ENCODE measurements around the gene DTD1. TPM values are rescaled to one million over a fixed set of nuclear protein-coding genes. Genes with fewer than 3 reads are reported as not detected.

Gene DTD1
- total RNA-seq, 4 donors from 2014 or later, result 27.3 to 54.0 (median 35.2) TPM

- no peak overlapping the region for H3K4me3 ChIP-seq
- intact Hi-C loops (cut with DNase I), result no loop called here
- DNase-seq, result no peak
- H3K9me3 ChIP-seq, result no peaks in the 10 kb centered on the region
- H3K36me3 ChIP-seq, result peaks cover 0 to 15% (median 0%) of the 10 kb centered on the region in 3 donors
- 61 to 70% methylated on average over 5 of the region's 5 CpGs for WGBS, 2 donors
- H3K27ac ChIP-seq, result no peak overlapping the region
- TF ChIP-seq POLR2A (IDR thresholded peaks at IDR 0.05), result no peak
- no peaks in the 10 kb centered on the region for H3K27me3 ChIP-seq
- H3K4me1 ChIP-seq, result no peaks in the 10 kb centered on the region
Observed at GRCh38 chr20:18767676-18768075, 179.8 kb downstream of the DTD1 start.

DNA sequence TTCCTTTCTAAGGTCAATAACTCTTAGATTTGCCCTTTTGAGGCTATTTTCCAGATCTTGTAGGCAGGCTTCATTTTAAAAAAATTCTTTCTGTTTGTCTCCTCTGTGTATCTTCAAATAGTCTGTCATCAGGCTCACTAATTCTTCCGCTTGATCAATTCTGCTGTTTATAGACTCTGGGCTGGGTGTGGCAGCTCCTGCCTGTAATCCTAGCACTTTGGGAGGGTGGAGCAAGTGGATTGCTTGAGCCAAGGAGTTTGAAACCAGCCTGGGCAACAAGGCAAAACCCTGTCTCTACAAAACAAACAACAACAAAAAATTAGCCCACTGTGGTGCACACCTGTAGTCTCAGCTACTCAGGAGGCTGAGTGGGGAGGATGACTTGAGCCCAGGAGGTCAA, 185.7 kb downstream of the DTD1 start:
- 64 to 67% methylated on average over 1 of the region's 1 CpG for WGBS, 2 donors
- TF ChIP-seq CTCF (IDR thresholded peaks at IDR 0.05) (no peak), POLR2A (IDR thresholded peaks at IDR 0.05) (no peak)
- no peak for DNase-seq
- no peak overlapping the region for H3K27ac ChIP-seq
- H3K27me3 ChIP-seq, result no peaks in the 10 kb centered on the region
- H3K4me3 ChIP-seq, result no peak overlapping the region
- intact Hi-C loops (cut with DNase I), result no loop called here
- H3K4me1 ChIP-seq, result peaks cover 0 to 5% (median 0%) of the 10 kb centered on the region in 3 donors
- no peaks in the 10 kb centered on the region for H3K36me3 ChIP-seq
- no peaks in the 10 kb centered on the region for H3K9me3 ChIP-seq

DNA sequence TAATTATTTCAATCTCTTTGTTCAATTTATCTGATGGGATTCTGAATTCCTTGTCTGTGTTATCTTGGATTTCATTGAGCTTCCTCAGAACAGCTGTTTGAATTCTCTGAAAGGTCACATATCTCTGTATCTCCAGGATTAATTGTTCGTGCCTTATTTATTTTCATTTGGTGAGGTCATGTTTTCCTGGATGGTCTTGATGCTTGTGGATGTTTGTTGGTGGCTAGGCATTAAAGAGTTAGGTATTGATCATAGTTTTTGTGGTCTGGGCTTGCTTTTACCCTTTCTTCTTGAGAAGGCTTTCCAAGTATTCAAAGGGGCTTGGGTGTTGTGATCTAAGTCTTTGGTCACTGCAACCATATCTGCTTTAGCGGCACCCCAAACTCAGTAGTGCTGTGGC, 186.4 kb downstream of the DTD1 start:
- Histone ChIP-seq H3K27me3 (no peaks in the 10 kb centered on the region), H3K4me1 (peaks cover 0 to 5% (median 0%) of the 10 kb centered on the region in 3 donors), H3K9me3 (no peaks in the 10 kb centered on the region), H3K4me3 (no peak overlapping the region), H3K36me3 (no peaks in the 10 kb centered on the region), H3K27ac (no peak overlapping the region)
- WGBS, 2 donors, result 57 to 58% methylated on average over 2 of the region's 2 CpGs
- no peak for DNase-seq
- intact Hi-C loops (cut with DNase I), result no loop called here
- TF ChIP-seq POLR2A (IDR thresholded peaks at IDR 0.05), result no peak
- TF ChIP-seq CTCF (IDR thresholded peaks at IDR 0.05), result no peak

DNA sequence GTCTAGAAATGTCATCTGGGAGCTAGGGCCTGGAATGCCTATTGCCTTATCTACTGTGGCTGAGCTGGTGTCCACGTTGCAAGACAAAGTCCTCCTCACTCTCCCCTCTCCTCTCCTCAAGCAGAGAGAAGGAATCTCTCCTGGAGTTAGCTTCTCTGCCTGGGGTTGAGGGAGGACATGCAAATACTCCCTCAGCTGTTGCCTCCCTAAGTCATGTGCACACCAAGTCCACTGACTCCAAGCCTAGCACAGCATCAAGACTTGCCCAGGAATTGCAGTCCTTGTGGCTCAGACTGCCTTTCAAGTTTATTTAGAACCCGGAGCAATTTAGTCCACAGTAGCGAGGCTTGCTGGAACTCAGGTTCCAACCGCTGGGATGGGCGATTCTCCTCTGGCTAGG, 187.8 kb downstream of the DTD1 start:
- Histone ChIP-seq H3K9me3 (no peaks in the 10 kb centered on the region), H3K27ac (no peak overlapping the region), H3K36me3 (no peaks in the 10 kb centered on the region), H3K4me3 (no peak overlapping the region), H3K4me1 (peaks cover 0 to 5% (median 0%) of the 10 kb centered on the region in 3 donors), H3K27me3 (no peaks in the 10 kb centered on the region)
- intact Hi-C loops (cut with DNase I), result no loop called here
- WGBS, 2 donors, result 89 to 90% methylated on average over 3 to 4 of the region's 5 CpGs
- TF ChIP-seq POLR2A (IDR thresholded peaks at IDR 0.05) (no peak), CTCF (IDR thresholded peaks at IDR 0.05) (no peak)
- DNase-seq, result no peak

DNA sequence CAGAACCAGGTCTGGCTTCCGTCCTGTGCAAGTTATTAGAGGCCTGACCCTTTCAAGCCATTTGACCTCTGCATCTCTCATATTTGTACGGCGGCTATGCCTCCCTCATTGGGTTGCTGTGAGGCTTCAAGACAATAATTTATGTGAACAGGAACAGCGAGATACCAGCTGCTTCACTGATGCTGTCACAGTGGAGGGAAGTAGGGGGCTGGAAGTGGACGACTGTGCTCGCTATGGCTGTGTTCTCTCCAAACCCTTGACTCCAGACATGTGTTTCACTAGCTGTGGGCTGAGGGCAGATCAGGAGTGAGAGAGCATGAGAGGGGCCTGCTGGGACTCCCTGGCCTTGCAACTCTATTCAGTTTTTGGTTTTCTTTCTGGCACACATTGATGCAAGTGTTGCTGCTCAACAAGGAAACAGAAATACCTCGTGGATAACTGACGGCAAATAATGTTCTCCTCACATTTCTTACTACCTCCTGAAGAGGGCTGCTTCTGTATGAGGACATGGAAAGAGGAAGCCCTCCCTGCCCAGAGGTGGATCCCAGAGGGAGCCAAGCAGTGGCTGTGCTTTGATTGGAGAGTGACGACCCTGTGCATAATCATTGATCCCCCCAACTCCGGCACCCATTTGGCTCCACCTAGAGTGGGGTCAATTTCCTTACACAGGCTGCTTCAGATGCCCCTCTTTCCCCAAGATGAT, 191.0 kb downstream of the DTD1 start:
- Histone ChIP-seq H3K27ac (no peak overlapping the region), H3K27me3 (no peaks in the 10 kb centered on the region), H3K9me3 (no peaks in the 10 kb centered on the region), H3K4me1 (no peaks in the 10 kb centered on the region), H3K36me3 (no peaks in the 10 kb centered on the region), H3K4me3 (no peak overlapping the region)
- intact Hi-C loops (cut with DNase I), result no loop called here
- WGBS, 2 donors, result 64 to 72% methylated on average over 6 to 8 of the region's 10 CpGs
- no peak for TF ChIP-seq POLR2A (IDR thresholded peaks at IDR 0.05)
- TF ChIP-seq CTCF (IDR thresholded peaks at IDR 0.05), result no peak
- no peak for DNase-seq

Measured in esophagus squamous epithelium (tissue), 5 donors.